ENCODE results near the gene FANCD2.
A peak's percentile ranks its signal among the peaks of the same experiment; 100 is the strongest.
"Not testable (repeated sequence)": the region's sequence is repeated elsewhere in the genome, so short reads cannot be mapped to it uniquely, and the experiment has no call there.

Gene FANCD2

GRCh38 chr3:10026084-10026890 lies at the start of gene FANCD2:
Gene FANCD2 (plus strand): TSS chr3:10026437. CDS start chr3:10028658, 2,221 bp downstream.
- DNase-seq (ENCODE audit: low spot score), result peak; percentile 84

- peak; percentile 94 for DNase-seq (ENCODE audit: low spot score)
These were observed 49.2 kb upstream of the FANCD2 start for GRCh38 chr3:9976721-9977709.

- DNase-seq (ENCODE audit: low spot score), result no peak
These were observed 47.4 kb upstream of the FANCD2 start for GRCh38 chr3:9978710-9979305.

GRCh38 chr3:9980251-9980650 lies 46.0 kb upstream of the FANCD2 start:
- DNase-seq (ENCODE audit: low spot score), result no peak

- peak; percentile 16 for DNase-seq (ENCODE audit: low spot score)
These were observed 40.0 kb upstream of the FANCD2 start for GRCh38 chr3:9986230-9986725.

- no peak for DNase-seq (ENCODE audit: low spot score)
These were observed 32.0 kb upstream of the FANCD2 start for GRCh38 chr3:9994086-9994844.

- no peak for DNase-seq (ENCODE audit: low spot score)
These were observed 25.6 kb upstream of the FANCD2 start for GRCh38 chr3:10000686-10001085.

GRCh38 chr3:10002951-10003350 lies 23.3 kb upstream of the FANCD2 start:
- DNase-seq (ENCODE audit: low spot score), result no peak

GRCh38 chr3:10004506-10004905 lies 21.7 kb upstream of the FANCD2 start:
- no peak for DNase-seq (ENCODE audit: low spot score)

GRCh38 chr3:10004960-10005564 lies 21.2 kb upstream of the FANCD2 start:
- DNase-seq (ENCODE audit: low spot score), result no peak

GRCh38 chr3:10006048-10006761 lies 20.0 kb upstream of the FANCD2 start:
- DNase-seq (ENCODE audit: low spot score), result no peak

- no peak for DNase-seq (ENCODE audit: low spot score)
These were observed 19.5 kb upstream of the FANCD2 start for GRCh38 chr3:10006762-10007090.

- DNase-seq (ENCODE audit: low spot score), result no peak
These were observed 19.0 kb upstream of the FANCD2 start for GRCh38 chr3:10007126-10007782.

GRCh38 chr3:10008216-10008587 lies 18.0 kb upstream of the FANCD2 start:
- not testable (repeated sequence) for DNase-seq (ENCODE audit: low spot score)

GRCh38 chr3:10008588-10009344 lies 17.5 kb upstream of the FANCD2 start:
- peak; percentile 71 for DNase-seq (ENCODE audit: low spot score)

- no peak for DNase-seq (ENCODE audit: low spot score)
These were observed 15.8 kb upstream of the FANCD2 start for GRCh38 chr3:10010421-10010877.

- DNase-seq (ENCODE audit: low spot score), result peak; percentile 96
These were observed 15.3 kb upstream of the FANCD2 start for GRCh38 chr3:10010878-10011465.

- DNase-seq (ENCODE audit: low spot score), result no peak
These were observed 14.6 kb upstream of the FANCD2 start for GRCh38 chr3:10011631-10012030.

GRCh38 chr3:10012106-10012505 lies 14.1 kb upstream of the FANCD2 start:
- no peak for DNase-seq (ENCODE audit: low spot score)
